Adrenal gland (tissue), 12 donors: ENCODE measurements around the gene C3orf70. TPM values are rescaled to one million over a fixed set of nuclear protein-coding genes. Genes with fewer than 3 reads are reported as not detected.

Experiments
- DNase-seq, 7 donors: peaks; one replicate each; pipeline ENCODE4 v3.0.0-alpha.2; 2019 to 2020
- H3K27ac ChIP-seq, 5 donors: fragments of 200-600 bp; sonication (generic) in 4 of 5; 1 replicate in 3 of 5; 2 replicates in 2 of 5; pipeline versions ENCODE4 v1.5.1 to v1.8.0; 2016 to 2020; ENCODE audit warnings: mild to moderate bottlenecking in 1 of 5
- H3K27me3 ChIP-seq: fragments of 200-600 bp; 2 replicates; pipeline ENCODE4 v1.8.0; 2021
- H3K36me3 ChIP-seq, 2 donors: fragments of 200-600 bp; replicated peaks in 1 of 2; 1 replicate in 1 of 2; 2 replicates in 1 of 2; pipeline versions ENCODE4 v1.5.1 to v1.8.0; 2018 to 2022
- H3K4me1 ChIP-seq, 2 donors: fragments of 200-600 bp; replicated peaks in 1 of 2; 1 replicate in 1 of 2; 2 replicates in 1 of 2; pipeline versions ENCODE4 v1.5.1 to v1.8.0; 2018 to 2021
- H3K4me3 ChIP-seq, 4 donors: fragments of 200-600 bp; sonication (generic) in 3 of 4; one replicate each; pipeline ENCODE4 v1.5.1; 2016 to 2018
- H3K9me3 ChIP-seq, 3 donors: fragments of 200-600 bp; sonication (generic) in 1 of 3; replicated peaks in 1 of 3; 1 replicate in 2 of 3; 2 replicates in 1 of 3; pipeline versions ENCODE4 v1.5.1 to v1.8.0; 2016 to 2021
- CTCF ChIP-seq, 6 experiments: fragments of 450-650 bp in 4 of 6; fragments of 200-600 bp in 2 of 6; sonication (generic) in 1 of 6; IDR thresholded peaks; 1 replicate in 5 of 6; 2 replicates in 1 of 6; pipeline versions ENCODE4 v1.5.1 to v1.8.0; 2016 to 2021; ENCODE audit warnings: antibody characterized with exemption in 6 of 6, mild to moderate bottlenecking in 2 of 6, moderate library complexity in 1 of 6
- POLR2A ChIP-seq, 2 donors: fragments of 450-650 bp; IDR thresholded peaks; one replicate each; pipeline ENCODE4 v1.6.1; 2017; ENCODE audit warnings: antibody characterized with exemption in 2 of 2, mild to moderate bottlenecking in 2 of 2, moderate library complexity in 1 of 2
- WGBS, 4 donors: extraction: QIAGEN DNeasy Blood & Tissue Kit in 2 of 4; methylation state at CpG; one replicate each; pipeline versions ENCODE4 v1.1.5 to v1.1.7; 2013 to 2017; 5-methylcytosine and 5-hydroxymethylcytosine counted together
- intact Hi-C, 2 donors: fragments of 100-400 bp; cut with DNase I; formaldehyde crosslinking; loops; one replicate each; pipeline versions ENCODE4 v1.14.1 to v1.15.0; 2022 to 2023
- polyA plus RNA-seq, 3 donors: library from polyadenylated mRNA; stranded (reverse); fragments of 200-250 nt in 2 of 3; fragments of 350-450 nt in 1 of 3; fragmentation: Illumina TruSeq in 1 of 3; extraction: RNeasy Lipid Tissue Mini Kit (QIAGEN cat#74804) in 1 of 3; gene quantifications; one replicate each; pipeline ENCODE4 v1.2.3, GENCODE V29; 2013 to 2014
- total RNA-seq, 9 donors: library from RNA; depleted of rRNA in 4 of 9; stranded (reverse); fragments of >200 nt in 4 of 9; fragments of 120-200 nt in 1 of 9; fragmentation: NEBNext Ultra II Directional in 1 of 9; extraction: Animal tissue kit (Norgen Biotek cat#: 25700) in 1 of 9; gene quantifications; one replicate each; pipeline versions ENCODE4 v1.1.0 to v1.2.4, GENCODE V29; 2013 to 2023
- donor health status: healthy with polysubstance abuse.
- donor health status: Bipolar disorder and iron deficiency.
- donor health status: DM: yes; HTN: yes; CAD: no.
- donor health status: DM: no; HTN: no; CAD: no.
- donor health status: DM: no; HTN: no; CAD: no.
- donor health status: DM: yes; HTN: yes; CAD: no.

The C3orf70 gene
- total and polyA plus RNA-seq, 12 donors = 0.64 to 2.6 (median 0.95) TPM

- H3K9me3 ChIP-seq = no peaks in the 10 kb centered on the region
- intact Hi-C loops = no loop called here
- H3K36me3 ChIP-seq = no peaks in the 10 kb centered on the region
- no peak for DNase-seq
- WGBS, 4 donors = 63 to 80% (median 73%) methylated on average over 4 of the region's 4 CpGs
- TF ChIP-seq POLR2A (IDR thresholded peaks at IDR 0.05) (no peak), CTCF (IDR thresholded peaks at IDR 0.05) (no peak)
- H3K27me3 ChIP-seq = peaks cover 5% of the 10 kb centered on the region
- no peaks in the 10 kb centered on the region for H3K4me1 ChIP-seq
- no peak overlapping the region for H3K27ac ChIP-seq
- H3K4me3 ChIP-seq = no peak overlapping the region
Observed at GRCh38 chr3:185094697-185095096, 58.2 kb downstream of the C3orf70 start.

GRCh38 chr3:185093116-185093515 lies 59.7 kb downstream of the C3orf70 start:
- intact Hi-C loops = no loop called here
- no peak for TF ChIP-seq POLR2A (IDR thresholded peaks at IDR 0.05)
- no peak for TF ChIP-seq CTCF (IDR thresholded peaks at IDR 0.05)
- Histone ChIP-seq H3K36me3 (no peaks in the 10 kb centered on the region), H3K9me3 (no peaks in the 10 kb centered on the region), H3K4me3 (no peak overlapping the region), H3K27ac (no peak overlapping the region), H3K4me1 (no peaks in the 10 kb centered on the region), H3K27me3 (peaks cover 5% of the 10 kb centered on the region)
- no peak for DNase-seq

GRCh38 chr3:185090811-185091210 lies 62.0 kb downstream of the C3orf70 start:
- Histone ChIP-seq H3K36me3 (no peaks in the 10 kb centered on the region), H3K9me3 (no peaks in the 10 kb centered on the region), H3K4me3 (no peak overlapping the region), H3K27me3 (no peaks in the 10 kb centered on the region), H3K4me1 (no peaks in the 10 kb centered on the region), H3K27ac (no peak overlapping the region)
- 93 to 95% (median 93%) methylated on average over 4 of the region's 4 CpGs for WGBS, 4 donors
- no peak for DNase-seq
- TF ChIP-seq CTCF (IDR thresholded peaks at IDR 0.05) (no peak), POLR2A (IDR thresholded peaks at IDR 0.05) (no peak)
- intact Hi-C loops = no loop called here

- no peak for DNase-seq
- Histone ChIP-seq H3K4me1 (no peaks in the 10 kb centered on the region), H3K9me3 (no peaks in the 10 kb centered on the region), H3K27ac (no peak overlapping the region), H3K36me3 (no peaks in the 10 kb centered on the region), H3K27me3 (no peaks in the 10 kb centered on the region), H3K4me3 (no peak overlapping the region)
- intact Hi-C loops = no loop called here
- TF ChIP-seq POLR2A (IDR thresholded peaks at IDR 0.05) (no peak), CTCF (IDR thresholded peaks at IDR 0.05) (no peak)
Observed at GRCh38 chr3:185089751-185090150, 63.1 kb downstream of the C3orf70 start.
